Stimulated activated CD4-positive, alpha-beta T cell treated with anti-CD3 and anti-CD28 coated beads, Interleukin-12 subunit alpha, Interleukin-12 subunit beta, amount 100 ng/mL, for 48 hours (primary cell): ENCODE measurements around the gene NCS1.

Experiments used
- DNase-seq, 3 donors: peaks; one replicate each; pipeline ENCODE4 v3.0.0-alpha.2; 2020; ENCODE audit warnings: low read depth in 2 of 3, low spot score in 1 of 3

NCS1 gene

GRCh38 chr9:130193531-130194377 is 21.6 kb downstream of the NCS1 start:
- DNase-seq: no peak

GRCh38 chr9:130194378-130194932 is 22.3 kb downstream of the NCS1 start:
- DNase-seq: no peak

GRCh38 chr9:130195638-130196037 is 23.4 kb downstream of the NCS1 start:
- DNase-seq: no peak

- no peak for DNase-seq
Observed at GRCh38 chr9:130196643-130197042, 24.4 kb downstream of the NCS1 start.

- no peak for DNase-seq
Observed at GRCh38 chr9:130197386-130197785, 25.2 kb downstream of the NCS1 start.

GRCh38 chr9:130197888-130198287 is 25.7 kb downstream of the NCS1 start:
- DNase-seq: no peak

- DNase-seq: no peak
Observed at GRCh38 chr9:130198501-130199179, 26.4 kb downstream of the NCS1 start.

- DNase-seq: no peak
Observed at GRCh38 chr9:130199605-130200004, 27.4 kb downstream of the NCS1 start.

- no peak for DNase-seq
Observed at GRCh38 chr9:130200038-130200849, 28.0 kb downstream of the NCS1 start.

- DNase-seq: no peak
Observed at GRCh38 chr9:130201399-130201873, 29.2 kb downstream of the NCS1 start.

- no peak for DNase-seq
Observed at GRCh38 chr9:130201974-130202373, 29.8 kb downstream of the NCS1 start.

- DNase-seq: no peak
Observed at GRCh38 chr9:130204341-130204740, 32.1 kb downstream of the NCS1 start.

- DNase-seq: no peak
Observed at GRCh38 chr9:130204959-130205358, 32.8 kb downstream of the NCS1 start.

- no peak for DNase-seq
Observed at GRCh38 chr9:130205912-130206311, 33.7 kb downstream of the NCS1 start.

GRCh38 chr9:130206579-130206978 is 34.4 kb downstream of the NCS1 start:
- DNase-seq: no peak

- no peak for DNase-seq
Observed at GRCh38 chr9:130207241-130207992, 35.2 kb downstream of the NCS1 start.

- DNase-seq: no peak
Observed at GRCh38 chr9:130208600-130209347, 36.6 kb downstream of the NCS1 start.

GRCh38 chr9:130209422-130209821 is 37.2 kb downstream of the NCS1 start:
- no peak for DNase-seq

GRCh38 chr9:130211548-130212226 is 39.5 kb downstream of the NCS1 start:
- DNase-seq: no peak
